ENCODE results near the gene SMIM44. TPM values are rescaled to one million over a fixed set of nuclear protein-coding genes. Genes with fewer than 3 reads are reported as not detected.

Gene SMIM44
- total RNA-seq, 1 donor, result not detected

- Histone ChIP-seq H3K9me3 (ENCODE audit: low read depth, low read length) (peaks cover 5% of the 10 kb centered on the region), H3K4me3 (ENCODE audit: insufficient read depth, low read length) (no peak overlapping the region), H2AFZ (ENCODE audit: low read length) (no peak overlapping the region), H3K4me1 (ENCODE audit: insufficient read depth, low read length) (peaks cover 22% of the 10 kb centered on the region), H3K27ac (ENCODE audit: low read depth, low read length) (peak overlapping the region; percentile 76), H3K36me3 (ENCODE audit: insufficient read depth, low read length) (peaks cover 52% of the 10 kb centered on the region), H3K4me2 (ENCODE audit: insufficient read depth, low read length) (no peak overlapping the region), H4K20me1 (ENCODE audit: insufficient read depth, low read length) (peaks cover 17% of the 10 kb centered on the region), H3K79me2 (ENCODE audit: insufficient read depth, low read length) (peaks cover 55% of the 10 kb centered on the region), H3K27me3 (ENCODE audit: insufficient read depth, low read length) (no peaks in the 10 kb centered on the region)
- peak; percentile 54 for DNase-seq (ENCODE audit: insufficient read length, low spot score, missing footprints)
- no peak for TF ChIP-seq CTCF (IDR thresholded peaks at IDR 0.05; ENCODE audit: extremely low read depth, low read depth, low read length)
Observed at GRCh38 chr19:3433805-3434540, 49.3 kb downstream of the SMIM44 start.

DNA sequence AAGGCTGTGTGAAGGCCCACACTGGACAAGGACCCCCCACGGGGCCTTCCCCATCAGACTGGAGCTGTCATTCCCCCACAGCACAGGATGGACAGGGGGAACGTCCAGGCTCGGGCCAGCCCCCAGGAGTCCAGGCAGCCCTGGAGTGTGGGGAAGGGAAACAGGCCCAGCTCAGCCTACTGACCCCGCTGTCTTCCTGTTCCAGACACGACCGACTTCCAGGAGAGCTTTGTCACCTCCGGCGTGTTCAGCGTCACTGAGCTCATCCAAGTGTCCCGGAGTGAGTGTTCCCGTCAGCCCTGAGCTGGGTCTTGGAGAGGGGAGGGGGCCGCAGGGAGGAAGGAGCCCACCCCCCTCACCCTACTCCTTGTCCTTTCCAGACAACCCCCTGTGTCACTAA, 49.9 kb downstream of the SMIM44 start:
- H4K20me1 ChIP-seq (ENCODE audit: insufficient read depth, low read length), result peaks cover 13% of the 10 kb centered on the region
- peaks cover 48% of the 10 kb centered on the region for H3K36me3 ChIP-seq (ENCODE audit: insufficient read depth, low read length)
- no peak overlapping the region for H2AFZ ChIP-seq (ENCODE audit: low read length)
- H3K4me2 ChIP-seq (ENCODE audit: insufficient read depth, low read length), result no peak overlapping the region
- no peak for TF ChIP-seq CTCF (IDR thresholded peaks at IDR 0.05; ENCODE audit: extremely low read depth, low read depth, low read length)
- peaks cover 29% of the 10 kb centered on the region for H3K4me1 ChIP-seq (ENCODE audit: insufficient read depth, low read length)
- peak; percentile 52 for DNase-seq (ENCODE audit: insufficient read length, low spot score, missing footprints)
- peaks cover 51% of the 10 kb centered on the region for H3K79me2 ChIP-seq (ENCODE audit: insufficient read depth, low read length)
- H3K27me3 ChIP-seq (ENCODE audit: insufficient read depth, low read length), result no peaks in the 10 kb centered on the region
- H3K4me3 ChIP-seq (ENCODE audit: insufficient read depth, low read length), result no peak overlapping the region
- H3K27ac ChIP-seq (ENCODE audit: low read depth, low read length), result no peak overlapping the region
- peaks cover 5% of the 10 kb centered on the region for H3K9me3 ChIP-seq (ENCODE audit: low read depth, low read length)

Small RNA genes within 50 kb of the gene (small RNA-seq; reads per million reads assigned to genes)
- not detected for gene RF00212

Other genes with a start within 250 kb of the SMIM44 start
- 57.2 and 61.2 TPM in 2 replicates for gene NFIC, start 116.9 kb downstream of the SMIM44 start, total RNA-seq
- not detected in 2 replicates for gene SMIM24, start 2.9 kb downstream of the SMIM44 start, total RNA-seq
- 7.7 and 8.3 TPM in 2 replicates for gene DOHH, start 17.2 kb upstream of the SMIM44 start, total RNA-seq
- 36.6 and 39.5 TPM in 2 replicates for gene FZR1, start 22.9 kb upstream of the SMIM44 start, total RNA-seq
- not detected in 2 replicates for gene TEKTIP1, start 55.7 kb upstream of the SMIM44 start, total RNA-seq
- gene MFSD12, start 74.1 kb upstream of the SMIM44 start, total RNA-seq, result 92.5 and 104 TPM in 2 replicates
- 57.2 and 65.9 TPM in 2 replicates for gene HMG20B, start 89.5 kb upstream of the SMIM44 start, total RNA-seq
- gene GIPC3, start 102.0 kb upstream of the SMIM44 start, total RNA-seq, result under 0.01 TPM in 1 of 2 replicates, not detected in the other
- gene TBXA2R, start 123.4 kb upstream of the SMIM44 start, total RNA-seq, result 1.4 and 1.5 TPM in 2 replicates
- gene CACTIN, start 143.3 kb upstream of the SMIM44 start, total RNA-seq, result 17.4 and 19.9 TPM in 2 replicates
- gene PIP5K1C, start 217.0 kb upstream of the SMIM44 start, total RNA-seq, result 30.4 and 31.5 TPM in 2 replicates
- gene TJP3, start 224.9 kb upstream of the SMIM44 start, total RNA-seq, result not detected in 2 replicates

All from osteoblast (primary cell).